GM21737 (cell line): ENCODE data around the gene DCST1.

Source experiments
- ATAC-seq: cut with Tn5 transposase; IDR thresholded peaks from one replicate; pipeline ENCODE4 v1.9.1; 2021; ENCODE audit warnings: mild to moderate bottlenecking, moderate library complexity; ENCODE audit not compliant: unreplicated experiment

DCST1 gene

GRCh38 chr1:155050560-155051341 lies 17.1 kb downstream of the DCST1 start, which contains the start of gene ADAM15:
Gene ADAM15, plus strand, starts transcription at chr1:155051316. Its CDS starts 71 bp downstream, at chr1:155051387.
- peak; percentile 53 for ATAC-seq

GRCh38 chr1:155051342-155051776 lies 17.7 kb downstream of the DCST1 start:
- no peak for ATAC-seq

- no peak for ATAC-seq
Observed at GRCh38 chr1:155051777-155052398, 18.3 kb downstream of the DCST1 start.

DNA sequence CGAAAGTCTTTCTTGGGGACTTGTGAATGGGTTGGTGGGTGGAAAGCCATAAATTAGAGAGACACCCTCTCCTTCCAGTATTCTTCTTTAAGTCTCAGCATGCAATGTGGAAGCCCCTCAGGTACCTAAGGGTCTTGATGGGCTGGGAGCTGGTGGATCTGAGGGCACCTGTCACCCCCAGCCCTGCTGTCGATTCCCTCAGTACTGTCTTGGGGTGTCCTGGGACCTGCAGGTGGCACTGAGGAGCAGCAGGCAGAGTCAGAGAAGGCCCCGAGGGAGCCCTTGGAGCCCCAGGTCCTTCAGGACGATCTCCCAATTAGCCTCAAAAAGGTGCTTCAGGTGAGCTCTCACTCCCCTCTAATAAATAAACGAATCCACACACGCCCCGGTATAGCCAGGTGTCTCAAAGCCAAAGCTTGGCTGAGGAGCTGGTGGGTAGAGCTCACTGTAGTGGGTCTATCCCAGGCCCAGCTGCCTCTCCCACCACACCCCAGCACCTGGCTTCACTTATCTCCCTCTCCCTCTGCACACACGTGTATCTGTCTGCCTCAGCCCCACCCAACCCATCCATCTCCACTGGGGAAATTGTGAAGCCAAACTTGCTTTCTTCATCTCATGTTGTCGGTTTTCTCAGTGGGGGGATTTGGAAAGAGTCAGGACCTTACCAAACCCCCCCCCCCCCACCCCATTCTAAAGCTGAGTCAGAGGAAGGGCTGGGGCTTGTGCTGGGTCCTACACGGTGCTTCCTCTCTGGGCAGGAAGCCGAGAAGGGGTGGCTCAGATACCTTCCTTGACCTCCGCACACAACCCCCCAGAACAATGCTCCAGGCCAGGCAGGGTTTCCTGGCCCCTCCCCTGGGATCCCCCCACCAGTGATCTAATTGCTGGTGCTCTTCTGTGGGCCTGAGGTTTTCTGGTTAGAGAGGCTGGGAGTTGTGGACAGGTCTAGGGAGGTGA lies 19.1 kb downstream of the DCST1 start:
- ATAC-seq: no peak

DNA sequence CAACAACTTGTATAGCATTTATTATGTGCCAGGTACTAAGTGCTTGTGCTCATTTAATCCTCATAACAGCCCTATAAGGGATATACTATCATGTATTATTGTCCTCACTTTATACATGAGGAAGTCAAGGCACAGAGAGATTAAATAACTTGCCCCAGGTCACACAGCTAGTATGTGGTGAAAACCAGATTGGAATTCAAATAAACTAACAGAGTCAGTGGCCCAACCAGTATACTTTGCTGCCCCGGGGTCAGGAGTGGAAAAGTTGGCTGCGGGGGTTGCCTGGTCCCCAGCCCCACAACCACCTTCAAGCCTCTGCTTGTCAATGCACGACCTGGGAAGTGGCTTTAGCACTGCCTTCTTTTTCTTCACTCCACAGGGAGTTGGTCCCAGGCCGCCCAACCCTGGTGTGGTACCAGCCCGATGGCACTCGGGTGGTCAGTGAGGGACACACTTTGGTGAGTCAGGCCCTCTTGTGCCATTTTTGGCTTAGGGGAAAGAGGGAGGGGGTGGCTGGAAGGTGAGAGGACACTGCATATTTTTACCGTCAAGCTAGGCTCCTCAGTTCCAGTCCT lies 20.0 kb downstream of the DCST1 start:
- no peak for ATAC-seq

DNA sequence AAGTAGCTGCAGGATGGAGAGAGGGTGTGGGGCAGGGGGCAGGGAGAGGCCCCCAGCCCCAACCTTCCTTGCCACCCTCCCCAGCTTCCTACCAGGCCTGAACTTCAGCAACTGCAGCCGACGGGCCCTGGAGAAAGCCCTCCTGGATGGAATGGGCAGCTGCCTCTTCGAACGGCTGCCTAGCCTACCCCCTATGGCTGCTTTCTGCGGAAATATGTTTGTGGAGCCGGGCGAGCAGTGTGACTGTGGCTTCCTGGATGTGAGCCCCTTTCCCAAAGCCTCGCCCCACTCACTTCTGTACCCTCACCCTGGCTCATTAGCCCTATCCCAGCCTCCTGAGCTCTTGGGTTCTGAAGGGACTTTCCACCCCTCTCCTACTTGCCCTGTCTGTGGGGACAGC lies 23.5 kb downstream of the DCST1 start:
- no peak for ATAC-seq

GRCh38 chr1:155057788-155058211 lies 24.2 kb downstream of the DCST1 start:
- ATAC-seq: no peak

- no peak for ATAC-seq
Observed at GRCh38 chr1:155060736-155061135, 27.1 kb downstream of the DCST1 start.

DNA sequence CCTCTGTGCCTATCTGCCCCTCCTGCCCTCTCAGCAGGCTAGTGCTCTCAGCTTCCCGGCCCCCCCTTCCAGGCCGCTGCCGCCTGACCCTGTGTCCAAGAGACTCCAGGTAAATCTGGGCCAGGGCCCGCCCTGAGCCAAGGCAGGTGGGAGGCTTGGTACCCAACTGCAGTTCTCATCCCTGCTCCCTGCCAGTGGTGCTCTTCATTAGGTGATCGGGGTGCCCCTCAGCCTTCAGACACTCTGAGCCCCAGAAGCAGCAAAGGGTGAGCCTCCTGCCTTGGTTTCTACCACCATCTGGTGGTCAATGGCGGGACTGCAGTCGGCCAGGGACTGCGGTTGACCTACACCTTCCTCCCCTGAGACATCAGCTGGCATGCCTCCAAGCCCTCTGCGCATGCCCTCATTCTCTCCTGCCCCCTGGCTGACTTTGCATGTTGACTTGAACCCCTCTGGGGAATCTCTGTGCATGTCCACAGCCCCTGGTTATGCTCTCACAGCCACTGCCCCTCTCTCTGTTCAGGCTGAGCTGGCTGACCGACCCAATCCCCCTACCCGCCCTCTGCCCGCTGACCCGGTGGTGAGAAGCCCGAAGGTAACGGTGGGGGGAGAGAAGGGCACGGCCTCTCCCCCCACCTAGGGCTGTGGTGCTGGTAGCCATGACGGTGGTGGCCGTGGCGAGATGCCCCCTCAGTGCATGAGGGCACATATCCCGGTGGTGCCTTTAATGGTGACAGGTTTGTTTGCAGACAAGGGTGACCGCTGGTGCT lies 27.9 kb downstream of the DCST1 start:
- no peak for ATAC-seq

GRCh38 chr1:155062151-155062686 lies 28.6 kb downstream of the DCST1 start:
- ATAC-seq: no peak

GRCh38 chr1:155062702-155063411 lies 29.2 kb downstream of the DCST1 start:
- ATAC-seq: no peak

GRCh38 chr1:155063550-155064110 lies 30.0 kb downstream of the DCST1 start, which contains the start of gene EFNA4:
Gene EFNA4, plus strand, starts transcription at chr1:155063740. Its CDS starts 84 bp downstream, at chr1:155063824.
- ATAC-seq: peak; percentile 56

DNA sequence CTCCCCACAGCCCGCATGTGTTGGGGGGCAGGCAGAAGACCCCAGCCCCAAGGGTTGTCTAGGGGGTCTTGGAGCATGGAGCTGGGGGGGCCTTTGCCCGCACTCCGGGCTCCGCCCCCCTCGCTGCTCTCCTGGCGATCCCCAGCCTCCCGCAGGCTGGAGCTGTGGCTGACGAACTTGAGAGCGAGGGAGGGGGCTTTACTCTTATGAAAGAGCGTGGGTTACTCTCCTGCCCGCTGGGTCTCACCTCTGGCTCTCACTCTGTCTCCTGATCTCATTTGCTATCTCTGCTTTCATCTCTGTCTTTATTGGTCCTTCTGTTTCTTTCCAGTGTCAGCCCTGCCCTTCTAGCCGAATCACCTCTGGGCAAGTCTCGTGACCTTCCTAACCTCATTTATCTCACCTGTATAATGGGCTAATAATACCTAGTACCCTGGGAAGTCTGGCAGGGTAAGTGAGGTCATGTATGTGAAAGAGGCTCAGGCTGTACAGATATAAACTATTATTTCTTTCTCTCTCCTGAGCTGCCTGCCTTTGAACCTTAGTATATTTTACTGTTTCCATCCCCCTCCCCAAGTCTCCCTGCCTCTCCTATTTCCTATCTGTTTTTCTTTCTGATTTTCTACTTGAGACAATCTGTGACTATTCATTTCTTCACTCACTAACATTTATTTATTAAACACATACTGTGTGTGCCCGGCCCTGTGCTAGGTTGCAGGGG lies 30.6 kb downstream of the DCST1 start:
- ATAC-seq: no peak

DNA sequence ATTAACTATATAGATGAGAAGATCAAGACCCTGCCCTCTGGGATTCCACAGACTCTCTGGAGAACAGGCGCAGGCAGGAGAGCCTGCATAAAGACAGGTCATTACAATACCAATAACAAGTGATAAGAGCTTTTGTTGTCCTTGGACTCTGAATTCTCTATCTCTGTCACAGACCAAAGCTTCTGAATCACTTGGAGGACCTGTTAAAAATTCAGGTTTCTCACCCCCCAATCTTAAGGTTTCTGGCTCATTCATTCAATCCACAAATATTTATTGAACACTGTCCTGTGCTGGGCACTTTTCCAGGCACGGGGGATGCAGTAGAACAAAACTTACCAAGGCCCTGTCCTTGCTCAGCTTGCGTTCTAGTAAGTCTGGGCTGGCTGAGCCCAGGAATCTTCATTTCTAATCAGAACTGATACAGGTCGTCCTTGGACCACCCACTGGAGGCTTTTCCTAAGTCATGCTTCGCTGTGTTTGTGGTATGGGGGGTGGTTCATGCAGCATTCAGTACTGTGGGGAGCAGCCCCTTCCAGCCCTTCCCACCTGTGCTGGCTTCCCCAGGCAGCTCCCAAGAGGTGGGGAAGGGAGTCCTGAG lies 31.3 kb downstream of the DCST1 start:
- no peak for ATAC-seq

DNA sequence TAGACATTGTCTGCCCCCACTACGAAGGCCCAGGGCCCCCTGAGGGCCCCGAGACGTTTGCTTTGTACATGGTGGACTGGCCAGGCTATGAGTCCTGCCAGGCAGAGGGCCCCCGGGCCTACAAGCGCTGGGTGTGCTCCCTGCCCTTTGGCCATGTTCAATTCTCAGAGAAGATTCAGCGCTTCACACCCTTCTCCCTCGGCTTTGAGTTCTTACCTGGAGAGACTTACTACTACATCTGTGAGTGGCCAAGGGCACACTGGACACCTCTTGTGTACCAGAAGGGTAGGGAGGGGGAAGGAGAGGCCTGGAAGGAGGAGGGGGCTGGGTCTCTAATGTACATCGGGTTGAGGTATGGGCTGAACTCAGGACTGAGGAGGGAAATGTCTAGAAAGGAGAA lies 33.2 kb downstream of the DCST1 start:
- no peak for ATAC-seq

DNA sequence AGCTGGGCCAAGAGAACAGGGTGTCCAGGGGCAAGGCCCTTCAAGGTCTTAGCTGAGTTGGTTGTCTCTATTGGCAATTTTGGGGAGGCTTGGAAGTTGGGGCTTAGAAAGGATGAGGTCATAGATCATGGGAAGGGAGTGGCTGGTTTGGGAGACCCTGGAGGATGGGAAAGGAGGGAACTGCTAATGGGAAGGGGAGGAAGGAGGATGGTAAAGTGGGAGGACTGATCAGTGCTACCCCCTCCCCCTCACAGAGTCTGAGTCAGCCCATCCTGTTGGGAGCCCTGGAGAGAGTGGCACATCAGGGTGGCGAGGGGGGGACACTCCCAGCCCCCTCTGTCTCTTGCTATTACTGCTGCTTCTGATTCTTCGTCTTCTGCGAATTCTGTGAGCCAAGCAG lies 35.0 kb downstream of the DCST1 start:
- ATAC-seq: no peak

GRCh38 chr1:155069551-155070157 lies 36.0 kb downstream of the DCST1 start:
- ATAC-seq: no peak
